HL-60/S4 treated with retinoic acid at 250 ng/mL for 4 days and 3 days (cell line): ENCODE results near the gene TARBP1.
"Not testable (repeated sequence)": the region's sequence is repeated elsewhere in the genome, so short reads cannot be mapped to it uniquely, and the experiment has no call there.

Experiments used
- in situ Hi-C: fragments of 300-500 bp; cut with MboI; formaldehyde crosslinking; loops from 2 replicates; pipeline ENCODE4 v1.7.0; 2022; ENCODE audit warnings: low sequenced_read_pairs

The TARBP1 gene

GRCh38 chr1:234401658-234402057 is 77.3 kb downstream of the TARBP1 start:
- in situ Hi-C loops, result no loop called here

GRCh38 chr1:234400773-234401172 is 78.2 kb downstream of the TARBP1 start:
- in situ Hi-C loops, result no loop called here

- in situ Hi-C loops, result not testable (repeated sequence)
Measured at GRCh38 chr1:234399515-234399914, 79.5 kb downstream of the TARBP1 start.

- in situ Hi-C loops, result no loop called here
Measured at GRCh38 chr1:234398849-234399381, 80.1 kb downstream of the TARBP1 start.

- in situ Hi-C loops, result no loop called here
Measured at GRCh38 chr1:234397732-234398131, 81.2 kb downstream of the TARBP1 start.

GRCh38 chr1:234396871-234397270 is 82.1 kb downstream of the TARBP1 start:
- in situ Hi-C loops, result no loop called here

- in situ Hi-C loops, result no loop called here
Measured at GRCh38 chr1:234396092-234396491, 82.9 kb downstream of the TARBP1 start.

- in situ Hi-C loops, result no loop called here
Measured at GRCh38 chr1:234395297-234395696, 83.7 kb downstream of the TARBP1 start.

- in situ Hi-C loops, result no loop called here
Measured at GRCh38 chr1:234393190-234393589, 85.8 kb downstream of the TARBP1 start.

GRCh38 chr1:234388094-234388493 is 90.9 kb downstream of the TARBP1 start:
- in situ Hi-C loops, result no loop called here

GRCh38 chr1:234386122-234386521 is 92.9 kb downstream of the TARBP1 start:
- in situ Hi-C loops, result no loop called here

GRCh38 chr1:234381699-234382555 is 97.1 kb downstream of the TARBP1 start:
- in situ Hi-C loops, result no loop called here

- in situ Hi-C loops, result not testable (repeated sequence)
Measured at GRCh38 chr1:234379591-234380109, 99.3 kb downstream of the TARBP1 start.

- in situ Hi-C loops, result no loop called here
Measured at GRCh38 chr1:234375672-234376071, 103.3 kb downstream of the TARBP1 start.

- in situ Hi-C loops, result no loop called here
Measured at GRCh38 chr1:234373959-234374254, 105.1 kb downstream of the TARBP1 start.

- in situ Hi-C loops, result no loop called here
Measured at GRCh38 chr1:234373064-234373958, 105.7 kb downstream of the TARBP1 start, which contains the start of gene COA6. Gene COA6, plus strand, starts transcription at chr1:234373456. Its CDS starts 11 bp downstream, at chr1:234373467.

GRCh38 chr1:234372011-234372757 is 106.8 kb downstream of the TARBP1 start:
- in situ Hi-C loops, result no loop called here

GRCh38 chr1:234371414-234371813 is 107.6 kb downstream of the TARBP1 start:
- in situ Hi-C loops, result no loop called here

GRCh38 chr1:234369784-234370183 is 109.2 kb downstream of the TARBP1 start:
- in situ Hi-C loops, result no loop called here

- in situ Hi-C loops, result no loop called here
Measured at GRCh38 chr1:234369033-234369430, 109.9 kb downstream of the TARBP1 start.
